H1 (cell line): ENCODE measurements around the gene GOLGA6L10. TPM values are rescaled to one million over a fixed set of nuclear protein-coding genes. Genes with fewer than 3 reads are reported as not detected.
"Not testable (repeated sequence)": the region's sequence is repeated elsewhere in the genome, so short reads cannot be mapped to it uniquely, and the experiment has no call there.

ENCODE experiments used
- CTCF ChIA-PET: fragments of 300-600 bp; sonication (Branson Sonifier 250); formaldehyde crosslinking; loops from one replicate; lab custom pipeline; 2021; ENCODE audit not compliant: partially characterized antibody; lab: Charles Lee
- POLR2A ChIA-PET: fragments of 300-600 bp; sonication (Branson Sonifier 250); formaldehyde crosslinking; loops from one replicate; lab custom pipeline; 2021; ENCODE audit warnings: inconsistent platforms; ENCODE audit not compliant: partially characterized antibody; lab: Charles Lee
- DNase-seq, 2 experiments: peaks; one replicate each; pipeline versions ENCODE4 v3.0.0 to v3.0.0-alpha.2; 2010 to 2022; ENCODE audit warnings: low spot score in 2 of 2, low read depth in 1 of 2, mixed read lengths in 1 of 2
- FAIRE-seq: peaks from 2 replicates; lab custom pipeline; 2011; peaks lifted over from hg19 to GRCh38; lab: Jason Lieb, UNC
- H2AFZ ChIP-seq: 2 replicates; pipeline ENCODE4 v1.8.1; 2012; ENCODE audit warnings: low read length, inconsistent platforms
- H2AK5ac ChIP-seq: 2 replicates; pipeline ENCODE4 v1.6.1; 2013; ENCODE audit warnings: low read depth, low read length
- H2BK120ac ChIP-seq: replicated peaks from 2 replicates; pipeline ENCODE3; 2013; ENCODE audit warnings: low read depth, low read length, inconsistent platforms
- H2BK12ac ChIP-seq: 2 replicates; pipeline ENCODE4 v1.6.1; 2013; ENCODE audit warnings: low read depth, low read length
- H2BK15ac ChIP-seq: 2 replicates; pipeline ENCODE4 v1.6.1; 2013; ENCODE audit warnings: low read length
- H2BK20ac ChIP-seq: 2 replicates; pipeline ENCODE4 v1.6.1; 2013; ENCODE audit warnings: low read length
- H2BK5ac ChIP-seq: 2 replicates; pipeline ENCODE4 v1.6.1; 2013; ENCODE audit warnings: low read depth, low read length
- H3K14ac ChIP-seq: 2 replicates; pipeline ENCODE4 v1.6.1; 2013; ENCODE audit warnings: inconsistent platforms; ENCODE audit not compliant: insufficient read length
- H3K18ac ChIP-seq: 2 replicates; pipeline ENCODE4 v1.6.1; 2013; ENCODE audit warnings: low read length; ENCODE audit errors: extremely low read depth
- H3K23ac ChIP-seq: 2 replicates; pipeline ENCODE4 v1.6.1; 2013; ENCODE audit warnings: inconsistent platforms; ENCODE audit not compliant: insufficient read length
- H3K23me2 ChIP-seq: 2 replicates; pipeline ENCODE4 v1.6.1; 2013; ENCODE audit warnings: low read depth, low read length
- H3K27ac ChIP-seq: 2 replicates; pipeline ENCODE4 v1.6.1; 2011; ENCODE audit warnings: low read depth, low read length, inconsistent platforms
- H3K27me3 ChIP-seq, 4 experiments: replicated peaks in 1 of 4; 1 replicate in 1 of 4; 2 replicates in 3 of 4; pipeline versions ENCODE4 v1.6.1 to v1.8.1; 2011 to 2013; ENCODE audit warnings: low read length in 3 of 4, mild to moderate bottlenecking in 3 of 4, inconsistent platforms in 2 of 4, mixed read lengths in 2 of 4, moderate library complexity in 1 of 4; ENCODE audit not compliant: control insufficient read depth in 3 of 4, insufficient read depth in 3 of 4; ENCODE audit errors: extremely low read depth in 1 of 4
- H3K36me3 ChIP-seq, 4 experiments: 2 replicates each; pipeline versions ENCODE4 v1.6.1 to v1.8.1; 2011 to 2013; ENCODE audit warnings: mild to moderate bottlenecking in 4 of 4, low read length in 3 of 4, moderate library complexity in 2 of 4, control low read depth in 1 of 4, inconsistent platforms in 1 of 4; ENCODE audit not compliant: insufficient read depth in 4 of 4, control insufficient read depth in 2 of 4
- H3K4ac ChIP-seq: replicated peaks from 2 replicates; pipeline ENCODE3; 2013; ENCODE audit warnings: low read length, low read depth, mixed read lengths, inconsistent platforms; ENCODE audit not compliant: insufficient read length
- H3K4me1 ChIP-seq, 4 experiments: replicated peaks in 1 of 4; 1 replicate in 1 of 4; 2 replicates in 3 of 4; pipeline versions ENCODE4 v1.6.1 to v1.8.1; 2011 to 2013; ENCODE audit warnings: low read length in 3 of 4, inconsistent platforms in 2 of 4, mixed read lengths in 1 of 4; ENCODE audit not compliant: insufficient read depth in 4 of 4, control insufficient read depth in 3 of 4
- H3K4me2 ChIP-seq, 2 experiments: 2 replicates each; pipeline versions ENCODE4 v1.6.1 to v1.8.1; 2011 to 2013; ENCODE audit warnings: low read depth in 2 of 2, low read length in 2 of 2, control low read depth in 1 of 2, inconsistent platforms in 1 of 2, mild to moderate bottlenecking in 1 of 2; ENCODE audit not compliant: insufficient read depth in 1 of 2
- H3K4me3 ChIP-seq, 4 experiments: fragments of 200-600, 300-600 bp in 1 of 4; sonication (generic), shearing (Covaris generic), sonication (Bioruptor Twin) in 1 of 4; 2 replicates each; pipeline versions ENCODE4 v1.5.1 to v1.8.1; 2011 to 2016; ENCODE audit warnings: low read length in 4 of 4, low read depth in 3 of 4, control low read depth in 2 of 4, inconsistent platforms in 2 of 4, mild to moderate bottlenecking in 2 of 4, mixed read lengths in 1 of 4, moderate library complexity in 1 of 4; ENCODE audit not compliant: insufficient read depth in 2 of 4; ENCODE audit errors: extremely low read depth in 1 of 4
- H3K56ac ChIP-seq: replicated peaks from 2 replicates; pipeline ENCODE3; 2013; ENCODE audit warnings: low read depth, mild to moderate bottlenecking, mixed read lengths, low read length, inconsistent platforms; ENCODE audit not compliant: insufficient read length
- H3K79me1 ChIP-seq: 2 replicates; pipeline ENCODE4 v1.6.1; 2013; ENCODE audit warnings: low read depth, low read length, control low read depth
- H3K79me2 ChIP-seq, 2 experiments: 2 replicates each; pipeline versions ENCODE4 v1.6.1 to v1.8.1; 2012 to 2013; ENCODE audit warnings: low read length in 2 of 2, mild to moderate bottlenecking in 2 of 2, inconsistent platforms in 1 of 2; ENCODE audit not compliant: insufficient read depth in 2 of 2, control insufficient read depth in 1 of 2
- H3K9ac ChIP-seq, 4 experiments: replicated peaks in 1 of 4; 1 replicate in 1 of 4; 2 replicates in 3 of 4; pipeline versions ENCODE4 v1.6.1 to v1.8.1; 2011 to 2013; ENCODE audit warnings: low read depth in 3 of 4, low read length in 3 of 4, control low read depth in 2 of 4, mild to moderate bottlenecking in 2 of 4, moderate library complexity in 2 of 4, inconsistent platforms in 1 of 4; ENCODE audit errors: extremely low read depth in 1 of 4
- H3K9me3 ChIP-seq, 2 experiments: 2 replicates each; pipeline versions ENCODE4 v1.6.1 to v1.8.1; 2012 to 2013; ENCODE audit warnings: mild to moderate bottlenecking in 2 of 2, moderate library complexity in 2 of 2, control low read depth in 1 of 2, inconsistent platforms in 1 of 2, low read depth in 1 of 2, low read length in 1 of 2, mixed read lengths in 1 of 2; ENCODE audit not compliant: insufficient read depth in 2 of 2
- H4K20me1 ChIP-seq, 2 experiments: replicated peaks in 1 of 2; 2 replicates each; pipeline versions ENCODE3 to v1.8.1; 2011 to 2013; ENCODE audit warnings: inconsistent platforms in 2 of 2, low read length in 2 of 2, mild to moderate bottlenecking in 1 of 2; ENCODE audit not compliant: insufficient read depth in 2 of 2, control insufficient read depth in 1 of 2
- H4K5ac ChIP-seq: 2 replicates; pipeline ENCODE4 v1.6.1; 2013; ENCODE audit warnings: low read length, low read depth, mixed read lengths, inconsistent platforms; ENCODE audit not compliant: insufficient read length
- H4K8ac ChIP-seq: 2 replicates; pipeline ENCODE4 v1.8.0; 2013; ENCODE audit warnings: mild to moderate bottlenecking, moderate library complexity, low read length, inconsistent platforms; ENCODE audit not compliant: insufficient read depth; ENCODE audit errors: extremely low read depth
- H4K91ac ChIP-seq: replicated peaks from 2 replicates; pipeline ENCODE3; 2013; ENCODE audit warnings: low read length, mixed read lengths, inconsistent platforms; ENCODE audit not compliant: insufficient read length
- whole genome bisulfite sequencing, 2 experiments: shearing (Covaris generic) in 1 of 2; methylation state at CpG; one replicate each; pipeline versions ENCODE4 v1.1.6 to v1.1.7; 2013 to 2015; ENCODE audit warnings: low lambda C conversion rate in 2 of 2, mixed read lengths in 2 of 2, inconsistent platforms in 1 of 2, low coverage in 1 of 2, missing lambda C conversion rate in 1 of 2; ENCODE audit not compliant: insufficient replicate concordance in 2 of 2, insufficient coverage in 1 of 2, insufficient read length in 1 of 2; ENCODE audit errors: extremely low coverage in 1 of 2, missing lambda C conversion rate in 1 of 2; 5-methylcytosine and 5-hydroxymethylcytosine counted together
- polyA plus RNA-seq, 7 experiments: library from polyadenylated mRNA; depleted of rRNA in 3 of 7; stranded (reverse) in 5 of 7; unstranded in 2 of 7; fragments of >200 nt in 5 of 7; fragments of 200-250 nt in 2 of 7; gene quantifications; 1 replicate in 5 of 7; 2 replicates in 1 of 7; 4 replicates in 1 of 7; pipeline versions ENCODE4 v1.2.1 to v1.2.3, GENCODE V29; 2011 to 2013; ENCODE audit warnings: missing spikeins in 2 of 7, mixed read lengths in 2 of 7
- total RNA-seq: library from RNA; stranded (reverse); fragmentation: NEBNext Ultra II Directional; extraction: Animal tissue kit (Norgen Biotek cat#: 25700); gene quantifications from 2 replicates; pipeline ENCODE4 v1.2.1, GENCODE V29; 2021

GOLGA6L10 gene
- total and polyA plus RNA-seq, 2 of the 8 experiments (the other 6 are each of a cell fraction or from before 2014, with no cell fraction given), result 0.91 to 4.0 TPM

- H2BK5ac ChIP-seq, H3K4me3 ChIP-seq, H2AK5ac ChIP-seq, H2BK120ac ChIP-seq, H4K8ac ChIP-seq, H3K79me1 ChIP-seq, H4K5ac ChIP-seq, H3K23me2 ChIP-seq, H3K27ac ChIP-seq, H3K56ac ChIP-seq, H2BK15ac ChIP-seq, H3K18ac ChIP-seq, H4K91ac ChIP-seq, H3K9me3 ChIP-seq, H3K23ac ChIP-seq, H4K20me1 ChIP-seq, H3K4me2 ChIP-seq, H3K4me1 ChIP-seq, POLR2A ChIA-PET, CTCF ChIA-PET, FAIRE-seq, H2BK20ac ChIP-seq, H3K9ac ChIP-seq, H3K14ac ChIP-seq, H3K27me3 ChIP-seq, H2AFZ ChIP-seq, H2BK12ac ChIP-seq, H3K79me2 ChIP-seq, H3K36me3 ChIP-seq, H3K4ac ChIP-seq: not testable (repeated sequence)
- WGBS, 2 experiments, result 71% methylated on average over 1 of the region's 2 CpGs; no CpG with 5 or more reads in 1 of the 2 experiments
- DNase-seq, result peak in 1 of 2 experiments; percentile 39
Observed at GRCh38 chr15:82335006-82335405, 14.3 kb downstream of the GOLGA6L10 start.

- H3K4ac ChIP-seq, H3K9ac ChIP-seq, H3K4me2 ChIP-seq, H3K9me3 ChIP-seq, H3K4me3 ChIP-seq, H3K27ac ChIP-seq, H4K5ac ChIP-seq, H3K36me3 ChIP-seq, H2BK20ac ChIP-seq, H3K18ac ChIP-seq, H4K8ac ChIP-seq, CTCF ChIA-PET, H2BK5ac ChIP-seq, H2BK12ac ChIP-seq, H3K23me2 ChIP-seq, H3K56ac ChIP-seq, H3K23ac ChIP-seq, H2AFZ ChIP-seq, H3K4me1 ChIP-seq, H4K20me1 ChIP-seq, H3K79me1 ChIP-seq, H2AK5ac ChIP-seq, H3K14ac ChIP-seq, H2BK120ac ChIP-seq, H3K27me3 ChIP-seq, H4K91ac ChIP-seq, H2BK15ac ChIP-seq, H3K79me2 ChIP-seq, FAIRE-seq, POLR2A ChIA-PET: not testable (repeated sequence)
- peak in 1 of 2 experiments; percentile 45 for DNase-seq
- 78% methylated on average over 4 of the region's 9 CpGs; no CpG with 5 or more reads in 1 of the 2 experiments for WGBS, 2 experiments
Observed at GRCh38 chr15:82334554-82334932, 14.7 kb downstream of the GOLGA6L10 start.
